MG63 (cell line): ENCODE results near the gene KAT14. TPM values are rescaled to one million over a fixed set of nuclear protein-coding genes. Genes with fewer than 3 reads are reported as not detected.
"Not testable (repeated sequence)": the region's sequence is repeated elsewhere in the genome, so short reads cannot be mapped to it uniquely, and the experiment has no call there.

Source experiments
- DNase-seq: peaks from one replicate; pipeline ENCODE4 v3.0.0-alpha.2; 2020
- H3K27me3 ChIP-seq: fragments of 250-450 bp; sonication (Bioruptor Pico); 2 replicates; pipeline ENCODE4 v1.5.1; 2020; ENCODE audit warnings: mild to moderate bottlenecking, moderate library complexity
- H3K36me3 ChIP-seq: fragments of 250-450 bp; sonication (Bioruptor Pico); 2 replicates; pipeline ENCODE4 v1.5.1; 2020; ENCODE audit warnings: mild to moderate bottlenecking, moderate library complexity
- H3K4me3 ChIP-seq: fragments of 250-450 bp; sonication (Bioruptor Pico); 2 replicates; pipeline ENCODE4 v1.5.1; 2020; ENCODE audit warnings: mild to moderate bottlenecking, moderate library complexity
- H3K9me3 ChIP-seq: fragments of 250-450 bp; sonication (Bioruptor Pico); 2 replicates; pipeline ENCODE4 v1.5.1; 2020; ENCODE audit warnings: mild to moderate bottlenecking, moderate library complexity
- total RNA-seq: library from RNA; depleted of rRNA; stranded (reverse); fragments of >200 nt; shearing (Covaris generic); gene quantifications from 2 replicates; pipeline ENCODE4 v1.2.3, GENCODE V29; 2014; ENCODE audit warnings: low replicate concordance

The KAT14 gene
- total RNA-seq, 1 experiment from 2014 or later = 9.9 TPM

- no peak for DNase-seq
- peaks cover 12% of the 10 kb centered on the region for H3K36me3 ChIP-seq
Observed at GRCh38 chr20:18138639-18139583, 1.2 kb downstream of the KAT14 start.

GRCh38 chr20:18139832-18140231 lies 2.2 kb downstream of the KAT14 start:
- no peaks in the 10 kb centered on the region for H3K27me3 ChIP-seq
- DNase-seq = no peak
- no peaks in the 10 kb centered on the region for H3K9me3 ChIP-seq
- H3K36me3 ChIP-seq = peaks cover 12% of the 10 kb centered on the region
- no peak overlapping the region for H3K4me3 ChIP-seq

More at GRCh38 chr20:18138639-18139583, 1.2 kb downstream of the KAT14 start:
- no peaks in the 10 kb centered on the region for H3K9me3 ChIP-seq
- peak overlapping the region; percentile 76 for H3K4me3 ChIP-seq
- no peaks in the 10 kb centered on the region for H3K27me3 ChIP-seq

GRCh38 chr20:18144541-18145099 lies 7.0 kb downstream of the KAT14 start:
- Histone ChIP-seq H3K9me3 (no peaks in the 10 kb centered on the region), H3K27me3 (no peaks in the 10 kb centered on the region), H3K36me3 (peaks cover 12% of the 10 kb centered on the region), H3K4me3 (no peak overlapping the region)
- no peak for DNase-seq

GRCh38 chr20:18154342-18154741 lies 16.7 kb downstream of the KAT14 start:
- Histone ChIP-seq H3K36me3 (no peaks in the 10 kb centered on the region; the same call in 1 of the 2 replicates), H3K4me3 (no peak overlapping the region), H3K27me3 (no peaks in the 10 kb centered on the region), H3K9me3 (no peaks in the 10 kb centered on the region)
- DNase-seq = no peak

- Histone ChIP-seq H3K36me3 (no peaks in the 10 kb centered on the region; the same call in 1 of the 2 replicates), H3K4me3 (no peak overlapping the region), H3K27me3 (no peaks in the 10 kb centered on the region), H3K9me3 (no peaks in the 10 kb centered on the region)
- no peak for DNase-seq
Observed at GRCh38 chr20:18156045-18156444, 18.4 kb downstream of the KAT14 start.

GRCh38 chr20:18164356-18164755 lies 26.7 kb downstream of the KAT14 start:
- Histone ChIP-seq H3K9me3 (no peaks in the 10 kb centered on the region), H3K36me3 (no peaks in the 10 kb centered on the region; the same call in none of the 2 replicates), H3K4me3 (no peak overlapping the region), H3K27me3 (no peaks in the 10 kb centered on the region)
- no peak for DNase-seq

- Histone ChIP-seq H3K27me3 (no peaks in the 10 kb centered on the region), H3K9me3 (no peaks in the 10 kb centered on the region), H3K36me3 (no peaks in the 10 kb centered on the region; the same call in none of the 2 replicates), H3K4me3 (no peak overlapping the region)
- no peak for DNase-seq
Observed at GRCh38 chr20:18165553-18165952, 27.9 kb downstream of the KAT14 start.

- Histone ChIP-seq H3K4me3 (no peak overlapping the region), H3K27me3 (no peaks in the 10 kb centered on the region), H3K9me3 (no peaks in the 10 kb centered on the region), H3K36me3 (no peaks in the 10 kb centered on the region; the same call in none of the 2 replicates)
- DNase-seq = no peak
Observed at GRCh38 chr20:18166241-18166881, 28.7 kb downstream of the KAT14 start.

GRCh38 chr20:18166950-18167349 lies 29.3 kb downstream of the KAT14 start:
- H3K27me3 ChIP-seq = no peaks in the 10 kb centered on the region
- no peaks in the 10 kb centered on the region; the same call in none of the 2 replicates for H3K36me3 ChIP-seq
- H3K9me3 ChIP-seq = no peaks in the 10 kb centered on the region
- no peak for DNase-seq
- H3K4me3 ChIP-seq = no peak overlapping the region

- Histone ChIP-seq H3K9me3 (no peaks in the 10 kb centered on the region), H3K27me3 (no peaks in the 10 kb centered on the region), H3K36me3 (no peaks in the 10 kb centered on the region; the same call in none of the 2 replicates), H3K4me3 (no peak overlapping the region)
- no peak for DNase-seq
Observed at GRCh38 chr20:18172379-18172778, 34.7 kb downstream of the KAT14 start.

- DNase-seq = no peak
- no peaks in the 10 kb centered on the region for H3K9me3 ChIP-seq
- no peak overlapping the region for H3K4me3 ChIP-seq
- H3K36me3 ChIP-seq = peaks cover 3% of the 10 kb centered on the region
- no peaks in the 10 kb centered on the region for H3K27me3 ChIP-seq
Observed at GRCh38 chr20:18174906-18175683, 37.4 kb downstream of the KAT14 start.

- no peak overlapping the region for H3K4me3 ChIP-seq
- DNase-seq = no peak
- no peaks in the 10 kb centered on the region for H3K9me3 ChIP-seq
- peaks cover 3% of the 10 kb centered on the region for H3K36me3 ChIP-seq
- no peaks in the 10 kb centered on the region for H3K27me3 ChIP-seq
Observed at GRCh38 chr20:18176318-18176785, 38.7 kb downstream of the KAT14 start.

GRCh38 chr20:18180366-18180765 lies 42.7 kb downstream of the KAT14 start:
- H3K27me3 ChIP-seq, H3K9me3 ChIP-seq, H3K36me3 ChIP-seq, DNase-seq, H3K4me3 ChIP-seq: not testable (repeated sequence)

- no peak for DNase-seq
- no peaks in the 10 kb centered on the region for H3K9me3 ChIP-seq
- no peaks in the 10 kb centered on the region for H3K27me3 ChIP-seq
- no peak overlapping the region for H3K4me3 ChIP-seq
- peaks cover 3% of the 10 kb centered on the region for H3K36me3 ChIP-seq
Observed at GRCh38 chr20:18180815-18181214, 43.2 kb downstream of the KAT14 start.

- H3K9me3 ChIP-seq = no peaks in the 10 kb centered on the region
- DNase-seq = no peak
- no peak overlapping the region for H3K4me3 ChIP-seq
- no peaks in the 10 kb centered on the region; the same call in 1 of the 2 replicates for H3K36me3 ChIP-seq
- H3K27me3 ChIP-seq = no peaks in the 10 kb centered on the region
Observed at GRCh38 chr20:18187020-18187419, 49.4 kb downstream of the KAT14 start.

- DNase-seq = no peak
- Histone ChIP-seq H3K4me3 (no peak overlapping the region), H3K36me3 (no peaks in the 10 kb centered on the region; the same call in 1 of the 2 replicates), H3K27me3 (no peaks in the 10 kb centered on the region), H3K9me3 (no peaks in the 10 kb centered on the region)
Observed at GRCh38 chr20:18188434-18188833, 50.8 kb downstream of the KAT14 start.
